Caki2 (cell line): ENCODE data around the gene RAB4A. TPM values are rescaled to one million over a fixed set of nuclear protein-coding genes. Genes with fewer than 3 reads are reported as not detected.

Source experiments
- DNase-seq: peaks from one replicate; pipeline ENCODE4 v3.0.0-alpha.2; 2015; ENCODE audit warnings: low read depth
- in situ Hi-C: cut with HindIII; loops from 2 replicates; pipeline ENCODE4 v1.10.0; 2016; ENCODE audit warnings: low sequenced_read_pairs, low pct_unique_long_range_greater_than_20kb, mixed read lengths
- total RNA-seq: library from RNA; depleted of rRNA; stranded (reverse); fragments of >200 nt; shearing (Covaris generic); gene quantifications from 2 replicates; pipeline ENCODE4 v1.2.3, GENCODE V29; 2014; ENCODE audit warnings: low replicate concordance; rRNA removed

Gene RAB4A
- total RNA-seq, 1 experiment from 2014 or later: 65.1 TPM

GRCh38 chr1:229342656-229343569 is 72.0 kb downstream of the RAB4A start, which contains the start of gene CCSAP:
CCSAP (minus strand) TSS chr1:229343047; CDS start chr1:229342465, 582 bp downstream.
- in situ Hi-C loops: no loop called here
- DNase-seq: peak; percentile 60

- in situ Hi-C loops: no loop called here
Measured at GRCh38 chr1:229344139-229344538, 73.2 kb downstream of the RAB4A start.

DNA sequence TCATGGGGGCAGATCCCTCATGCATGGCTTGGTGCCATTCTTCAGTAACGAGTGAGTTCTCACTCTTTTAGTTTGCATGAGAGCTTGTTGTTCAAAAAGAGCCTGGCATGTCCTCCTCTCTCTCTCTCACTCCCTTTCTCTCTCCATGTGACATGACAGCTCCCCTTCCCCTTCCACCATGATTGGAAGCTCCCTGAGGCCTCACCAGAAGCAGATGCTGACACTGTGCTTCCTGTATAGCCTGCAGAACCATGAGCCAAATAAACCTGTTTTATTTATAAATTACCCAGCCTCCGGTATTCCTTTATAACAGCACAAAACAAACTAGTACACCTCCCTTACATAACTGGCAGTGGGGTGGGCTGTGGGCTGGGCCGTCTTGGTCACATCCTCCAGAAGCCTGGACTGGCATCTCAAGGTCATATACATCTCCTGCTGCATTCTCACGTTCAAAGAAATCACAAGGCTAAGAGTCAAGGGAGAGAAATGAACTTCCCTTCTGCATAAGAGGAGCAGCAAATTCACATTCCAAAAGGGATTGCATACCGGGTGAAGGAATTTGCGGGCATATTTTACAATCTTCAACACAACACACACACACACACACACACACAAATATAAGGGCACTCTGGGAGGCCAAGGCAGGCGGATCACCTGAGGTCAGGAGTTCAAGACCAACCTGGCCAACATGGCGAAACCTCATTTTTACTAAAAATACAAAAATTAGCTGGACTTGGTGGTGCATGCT is 74.2 kb downstream of the RAB4A start:
- in situ Hi-C loops: no loop called here
- DNase-seq: no peak

More at GRCh38 chr1:229344139-229344538, 73.2 kb downstream of the RAB4A start:
- no peak for DNase-seq

DNA sequence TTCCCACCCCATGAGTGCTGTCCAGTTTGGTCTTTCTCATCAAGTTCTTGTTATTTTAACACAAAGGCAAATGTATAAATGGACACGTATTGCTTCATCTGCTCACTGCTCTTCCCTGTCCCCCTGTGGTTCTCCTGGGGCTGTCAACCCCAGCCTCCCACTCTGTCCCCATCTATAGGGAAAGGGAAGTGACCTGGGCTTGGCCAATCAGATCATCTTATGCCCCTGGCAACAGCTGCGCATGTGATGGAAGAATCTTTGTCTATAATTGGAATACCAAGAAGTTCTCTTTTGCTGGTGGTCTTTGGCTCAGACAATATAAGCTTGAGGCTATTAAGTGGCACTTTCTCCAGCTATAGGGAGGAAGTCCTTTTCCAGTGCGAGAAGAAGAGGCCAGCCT is 76.6 kb downstream of the RAB4A start:
- no peak for DNase-seq
- in situ Hi-C loops: no loop called here

- in situ Hi-C loops: no loop called here
- DNase-seq: no peak
Measured at GRCh38 chr1:229349463-229350385, 78.8 kb downstream of the RAB4A start.

DNA sequence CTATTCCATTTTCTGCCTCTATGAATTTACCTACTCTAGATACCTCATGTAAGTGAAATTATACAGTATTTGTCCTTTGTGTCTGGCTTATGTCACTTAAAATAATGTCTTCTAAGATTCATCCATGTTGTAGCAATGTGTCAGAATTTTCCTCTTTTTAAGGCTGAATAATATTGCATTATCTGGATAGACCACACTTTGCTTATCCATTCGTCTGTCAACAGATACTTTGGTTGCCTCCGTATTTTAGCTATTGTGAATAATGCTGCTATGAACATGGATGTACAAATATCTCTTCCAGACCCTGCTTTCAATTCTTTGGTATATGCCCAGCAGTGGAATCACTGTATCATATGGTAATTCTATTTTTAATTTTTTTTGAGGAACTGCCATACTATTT is 82.1 kb downstream of the RAB4A start:
- in situ Hi-C loops: no loop called here
- DNase-seq: no peak

DNA sequence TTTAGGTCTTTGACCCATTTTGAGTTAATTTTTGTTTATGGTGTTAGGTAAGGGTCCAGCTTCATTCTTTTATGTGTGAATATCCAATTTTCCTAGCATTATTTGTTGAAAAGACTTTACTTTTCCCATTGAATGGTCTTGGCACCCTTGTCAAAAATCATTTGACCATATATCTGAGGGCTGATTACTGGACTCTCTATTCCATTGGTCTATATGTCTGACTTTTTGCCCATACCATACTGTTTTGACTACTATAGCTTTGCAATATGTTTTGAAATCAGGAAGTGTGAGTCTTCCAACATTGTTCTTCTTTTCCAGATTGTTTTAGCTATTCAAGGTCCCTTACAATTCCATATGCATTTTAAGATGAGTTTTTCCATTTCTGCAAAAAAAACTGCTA is 83.3 kb downstream of the RAB4A start:
- no peak for DNase-seq
- in situ Hi-C loops: no loop called here

Other genes starting within 250 kb of the RAB4A start
- gene CCSAP, start 71.9 kb downstream of the RAB4A start, total RNA-seq: 3.4 and 4.2 TPM in 2 replicates
- gene ACTA1, start 163.0 kb downstream of the RAB4A start, total RNA-seq: 7.4 TPM in 1 of 2 replicates, not detected in the other
- 18.9 and 22.5 TPM in 2 replicates for gene NUP133, start 237.2 kb downstream of the RAB4A start, total RNA-seq